Neural crest cell (in vitro differentiated cells): Measurements from ENCODE around the gene KLC1. TPM values are rescaled to one million over a fixed set of nuclear protein-coding genes. Genes with fewer than 3 reads are reported as not detected.

ENCODE experiments used
- DNase-seq: peaks from one replicate; pipeline ENCODE4 v3.0.0; 2021; ENCODE audit warnings: low read depth, mixed read lengths, low spot score
- H3K27ac Mint-ChIP-seq: one replicate; pipeline ENCODE4 v1.8.0; 2021; ENCODE audit warnings: mild to moderate bottlenecking, mixed read lengths; ENCODE audit not compliant: unreplicated experiment
- H3K27me3 Mint-ChIP-seq: 2 replicates; pipeline ENCODE4 v1.8.0; 2021; ENCODE audit warnings: low read depth, mild to moderate bottlenecking, mixed read lengths
- H3K36me3 Mint-ChIP-seq: 2 replicates; pipeline ENCODE4 v1.8.0; 2021; ENCODE audit warnings: low read depth, mild to moderate bottlenecking, mixed read lengths
- H3K4me1 Mint-ChIP-seq: 2 replicates; pipeline ENCODE4 v1.8.0; 2021; ENCODE audit warnings: mixed read lengths
- H3K4me3 Mint-ChIP-seq: one replicate; pipeline ENCODE4 v1.8.0; 2021; ENCODE audit warnings: mild to moderate bottlenecking, mixed read lengths
- H3K9me3 Mint-ChIP-seq: 2 replicates; pipeline ENCODE4 v1.8.0; 2021; ENCODE audit warnings: mixed read lengths
- CTCF ChIP-seq: fragments of 200-600 bp; sonication (generic); conservative IDR thresholded peaks from 2 replicates; pipeline ENCODE4 v1.5.0; 2021; ENCODE audit warnings: antibody characterized with exemption, mild to moderate bottlenecking
- total RNA-seq: library from RNA; stranded (reverse); gene quantifications from 2 replicates; pipeline ENCODE4 v1.2.1, GENCODE V29; 2021

The KLC1 gene
- total RNA-seq, 1 donor from 2014 or later = 173 TPM

- H3K27me3 Mint-ChIP-seq = peaks cover 14% of the 10 kb centered on the region
- DNase-seq = no peak
- H3K9me3 Mint-ChIP-seq = no peaks in the 10 kb centered on the region
- peak overlapping the region; percentile 44 for H3K4me3 Mint-ChIP-seq
- no peaks in the 10 kb centered on the region for H3K36me3 Mint-ChIP-seq
- peaks cover 22% of the 10 kb centered on the region for H3K4me1 Mint-ChIP-seq
- TF ChIP-seq CTCF = no peak
- peak overlapping the region; percentile 35 for H3K27ac Mint-ChIP-seq
These were observed 68.2 kb downstream of the KLC1 start for GRCh38 chr14:103697206-103697602.

- peaks cover 26% of the 10 kb centered on the region for H3K4me1 Mint-ChIP-seq
- peak overlapping the region; percentile 44 for H3K4me3 Mint-ChIP-seq
These were observed 68.8 kb downstream of the KLC1 start for GRCh38 chr14:103697603-103698379.

GRCh38 chr14:103698380-103699260 lies 69.6 kb downstream of the KLC1 start:
- Mint-ChIP-seq H3K4me3 (no peak overlapping the region), H3K27ac (no peak overlapping the region), H3K9me3 (no peaks in the 10 kb centered on the region), H3K4me1 (peaks cover 34% of the 10 kb centered on the region), H3K36me3 (peaks cover 2% of the 10 kb centered on the region), H3K27me3 (peaks cover 14% of the 10 kb centered on the region)
- DNase-seq = no peak
- TF ChIP-seq CTCF = no peak

More at GRCh38 chr14:103697603-103698379, 68.8 kb downstream of the KLC1 start:
- Mint-ChIP-seq H3K27ac (no peak overlapping the region), H3K27me3 (peaks cover 14% of the 10 kb centered on the region), H3K36me3 (no peaks in the 10 kb centered on the region), H3K9me3 (no peaks in the 10 kb centered on the region)
- DNase-seq = no peak
- TF ChIP-seq CTCF = no peak

- no peak overlapping the region for H3K27ac Mint-ChIP-seq
- H3K4me1 Mint-ChIP-seq = peaks cover 40% of the 10 kb centered on the region
- H3K27me3 Mint-ChIP-seq = peaks cover 14% of the 10 kb centered on the region
- no peak for TF ChIP-seq CTCF
- no peak for DNase-seq
- no peaks in the 10 kb centered on the region for H3K9me3 Mint-ChIP-seq
- H3K4me3 Mint-ChIP-seq = peak overlapping the region; percentile 61
- peaks cover 6% of the 10 kb centered on the region for H3K36me3 Mint-ChIP-seq
These were observed 70.2 kb downstream of the KLC1 start for GRCh38 chr14:103699261-103699661.

- TF ChIP-seq CTCF = no peak
- DNase-seq = no peak
- Mint-ChIP-seq H3K36me3 (peaks cover 8% of the 10 kb centered on the region), H3K4me3 (peak overlapping the region; percentile 61), H3K4me1 (peaks cover 46% of the 10 kb centered on the region), H3K27me3 (peaks cover 14% of the 10 kb centered on the region), H3K27ac (no peak overlapping the region), H3K9me3 (no peaks in the 10 kb centered on the region)
These were observed 71.1 kb downstream of the KLC1 start for GRCh38 chr14:103699901-103700752.
